MM.1S (cell line): ENCODE data around the gene LSM8.

Experiments
- DNase-seq: peaks from one replicate; pipeline ENCODE4 v3.0.0-alpha.2; 2015
- H2AFZ ChIP-seq: fragments of 300-600 bp; sonication (generic); 2 replicates; pipeline ENCODE4 v1.6.0; 2016; ENCODE audit warnings: antibody characterized with exemption, low read length
- H3F3A ChIP-seq: fragments of 300-600 bp; sonication (generic); 2 replicates; pipeline ENCODE4 v1.6.1; 2016; ENCODE audit warnings: mild to moderate bottlenecking, antibody characterized with exemption, low read length, moderate library complexity, mixed read lengths; ENCODE audit not compliant: insufficient read depth
- H3K27ac ChIP-seq: fragments of 300-600 bp; sonication (generic); 2 replicates; pipeline ENCODE4 v1.5.1; 2016; ENCODE audit warnings: mild to moderate bottlenecking, low read length
- H3K27me3 ChIP-seq: fragments of 300-600 bp; sonication (generic); replicated peaks from 2 replicates; pipeline ENCODE4 v1.6.0; 2016; ENCODE audit warnings: low read length; ENCODE audit not compliant: insufficient read depth
- H3K36me3 ChIP-seq: fragments of 300-600 bp; sonication (generic); replicated peaks from 2 replicates; pipeline ENCODE4 v1.6.1; 2016; ENCODE audit warnings: mild to moderate bottlenecking, low read length, mixed read lengths; ENCODE audit not compliant: insufficient read depth
- H3K4me1 ChIP-seq: fragments of 300-600 bp; sonication (generic); 2 replicates; pipeline ENCODE4 v1.6.1; 2016; ENCODE audit warnings: low read length, mixed read lengths
- H3K4me2 ChIP-seq: fragments of 300-600 bp; sonication (generic); 2 replicates; pipeline ENCODE4 v1.6.0; 2016; ENCODE audit warnings: low read depth, low read length
- H3K4me3 ChIP-seq: fragments of 300-600 bp; sonication (generic); 2 replicates; pipeline ENCODE4 v1.5.1; 2016; ENCODE audit warnings: low read length, mixed read lengths
- H3K79me2 ChIP-seq: fragments of 300-600 bp; sonication (generic); 2 replicates; pipeline ENCODE4 v1.6.1; 2016; ENCODE audit warnings: mixed run types, low read length, mixed read lengths
- H3K9ac ChIP-seq: fragments of 300-600 bp; sonication (generic); 2 replicates; pipeline ENCODE4 v1.6.1; 2016; ENCODE audit warnings: low read length, mixed read lengths
- H3K9me2 ChIP-seq: fragments of 300-600 bp; sonication (generic); replicated peaks from 2 replicates; pipeline ENCODE4 v1.6.1; 2016; ENCODE audit warnings: mild to moderate bottlenecking, low read length, mixed read lengths; ENCODE audit not compliant: insufficient read depth
- H3K9me3 ChIP-seq: fragments of 300-600 bp; sonication (generic); replicated peaks from 2 replicates; pipeline ENCODE4 v1.6.1; 2016; ENCODE audit warnings: mild to moderate bottlenecking, low read length, mixed read lengths; ENCODE audit not compliant: insufficient read depth
- H4K20me1 ChIP-seq: fragments of 300-600 bp; sonication (generic); 2 replicates; pipeline ENCODE4 v1.6.1; 2016; ENCODE audit warnings: mild to moderate bottlenecking, low read length, moderate library complexity, mixed read lengths; ENCODE audit not compliant: insufficient read depth
- CTCF ChIP-seq: fragments of 300-600 bp; sonication (generic); IDR thresholded peaks from 2 replicates; pipeline ENCODE4 v1.5.1; 2016; ENCODE audit warnings: antibody characterized with exemption, low read length, mixed read lengths
- EZH2 ChIP-seq: fragments of 300-600 bp; sonication (generic); optimal IDR thresholded peaks from 2 replicates; pipeline ENCODE3; 2017; ENCODE audit warnings: low read depth, mild to moderate bottlenecking, antibody characterized with exemption, low read length, mixed read lengths
- EZH2phosphoT487 ChIP-seq: fragments of 300-600 bp; sonication (generic); IDR thresholded peaks from 2 replicates; pipeline ENCODE4 v1.6.1; 2018; ENCODE audit warnings: antibody characterized with exemption, low read length

Gene LSM8

GRCh38 chr7:118169146-118169545 is 14.8 kb upstream of the LSM8 start:
- no peaks in the 10 kb centered on the region for H3K79me2 ChIP-seq
- H4K20me1 ChIP-seq: no peaks in the 10 kb centered on the region
- H3K4me3 ChIP-seq: no peak overlapping the region
- TF ChIP-seq CTCF (no peak; the same call in 1 of the 2 replicates), EZH2 (no peak), EZH2phosphoT487 (no peak)
- no peak overlapping the region for H3K27ac ChIP-seq
- H3K9me3 ChIP-seq: no peaks in the 10 kb centered on the region
- DNase-seq: no peak
- H3K4me2 ChIP-seq: no peak overlapping the region
- H3K9ac ChIP-seq: no peak overlapping the region
- H3K36me3 ChIP-seq: no peaks in the 10 kb centered on the region
- H3F3A ChIP-seq: no peaks in the 10 kb centered on the region
- H2AFZ ChIP-seq: no peak overlapping the region
- no peaks in the 10 kb centered on the region for H3K9me2 ChIP-seq
- H3K27me3 ChIP-seq: no peaks in the 10 kb centered on the region
- H3K4me1 ChIP-seq: peaks cover 5% of the 10 kb centered on the region; the same call in 1 of the 2 replicates

- Histone ChIP-seq H3K9ac (no peak overlapping the region), H3K9me3 (no peaks in the 10 kb centered on the region), H3K4me1 (no peaks in the 10 kb centered on the region), H3K4me3 (no peak overlapping the region), H3F3A (no peaks in the 10 kb centered on the region), H3K27ac (no peak overlapping the region), H2AFZ (no peak overlapping the region), H3K4me2 (no peak overlapping the region), H3K79me2 (no peaks in the 10 kb centered on the region), H4K20me1 (no peaks in the 10 kb centered on the region), H3K36me3 (no peaks in the 10 kb centered on the region), H3K27me3 (no peaks in the 10 kb centered on the region), H3K9me2 (no peaks in the 10 kb centered on the region)
- TF ChIP-seq CTCF (no peak), EZH2 (no peak), EZH2phosphoT487 (no peak)
- DNase-seq: no peak
Measured at GRCh38 chr7:118175740-118176139, 8.2 kb upstream of the LSM8 start.

GRCh38 chr7:118179191-118179590 is 4.8 kb upstream of the LSM8 start:
- H3F3A ChIP-seq: peaks cover 2% of the 10 kb centered on the region; the same call in 1 of the 2 replicates

More at GRCh38 chr7:118179191-118179590, 4.8 kb upstream of the LSM8 start:
- Histone ChIP-seq H3K9me2 (no peaks in the 10 kb centered on the region), H3K27ac (no peak overlapping the region), H3K4me1 (0 out of 2 replicates have a peak, but pooled peaks cover 6% of the 10 kb centered on the region), H3K9ac (no peak overlapping the region), H3K27me3 (no peaks in the 10 kb centered on the region), H3K79me2 (peaks cover 16% of the 10 kb centered on the region), H4K20me1 (no peaks in the 10 kb centered on the region), H3K9me3 (no peaks in the 10 kb centered on the region), H3K4me3 (no peak overlapping the region), H3K36me3 (no peaks in the 10 kb centered on the region), H2AFZ (no peak overlapping the region), H3K4me2 (no peak overlapping the region)
- TF ChIP-seq EZH2 (no peak), EZH2phosphoT487 (no peak), CTCF (no peak)
- DNase-seq: no peak
